H1 (cell line): ENCODE results near the gene TMEM117. TPM values are rescaled to one million over a fixed set of nuclear protein-coding genes. Genes with fewer than 3 reads are reported as not detected.

Experiments used
- CTCF ChIA-PET: fragments of 300-600 bp; sonication (Branson Sonifier 250); formaldehyde crosslinking; loops from one replicate; lab custom pipeline; 2021; ENCODE audit not compliant: partially characterized antibody; lab: Charles Lee
- POLR2A ChIA-PET: fragments of 300-600 bp; sonication (Branson Sonifier 250); formaldehyde crosslinking; loops from one replicate; lab custom pipeline; 2021; ENCODE audit warnings: inconsistent platforms; ENCODE audit not compliant: partially characterized antibody; lab: Charles Lee
- DNase-seq, 2 experiments: peaks; one replicate each; pipeline versions ENCODE4 v3.0.0 to v3.0.0-alpha.2; 2010 to 2022; ENCODE audit warnings: low spot score in 2 of 2, low read depth in 1 of 2, mixed read lengths in 1 of 2
- FAIRE-seq: peaks from 2 replicates; lab custom pipeline; 2011; peaks lifted over from hg19 to GRCh38; lab: Jason Lieb, UNC
- H2AFZ ChIP-seq: 2 replicates; pipeline ENCODE4 v1.8.1; 2012; ENCODE audit warnings: low read length, inconsistent platforms
- H2AK5ac ChIP-seq: 2 replicates; pipeline ENCODE4 v1.6.1; 2013; ENCODE audit warnings: low read depth, low read length
- H2BK120ac ChIP-seq: replicated peaks from 2 replicates; pipeline ENCODE3; 2013; ENCODE audit warnings: low read depth, low read length, inconsistent platforms
- H2BK12ac ChIP-seq: 2 replicates; pipeline ENCODE4 v1.6.1; 2013; ENCODE audit warnings: low read depth, low read length
- H2BK15ac ChIP-seq: 2 replicates; pipeline ENCODE4 v1.6.1; 2013; ENCODE audit warnings: low read length
- H2BK20ac ChIP-seq: 2 replicates; pipeline ENCODE4 v1.6.1; 2013; ENCODE audit warnings: low read length
- H2BK5ac ChIP-seq: 2 replicates; pipeline ENCODE4 v1.6.1; 2013; ENCODE audit warnings: low read depth, low read length
- H3K14ac ChIP-seq: 2 replicates; pipeline ENCODE4 v1.6.1; 2013; ENCODE audit warnings: inconsistent platforms; ENCODE audit not compliant: insufficient read length
- H3K18ac ChIP-seq: 2 replicates; pipeline ENCODE4 v1.6.1; 2013; ENCODE audit warnings: low read length; ENCODE audit errors: extremely low read depth
- H3K23ac ChIP-seq: 2 replicates; pipeline ENCODE4 v1.6.1; 2013; ENCODE audit warnings: inconsistent platforms; ENCODE audit not compliant: insufficient read length
- H3K23me2 ChIP-seq: 2 replicates; pipeline ENCODE4 v1.6.1; 2013; ENCODE audit warnings: low read depth, low read length
- H3K27ac ChIP-seq: 2 replicates; pipeline ENCODE4 v1.6.1; 2011; ENCODE audit warnings: low read depth, low read length, inconsistent platforms
- H3K27me3 ChIP-seq, 4 experiments: replicated peaks in 1 of 4; 1 replicate in 1 of 4; 2 replicates in 3 of 4; pipeline versions ENCODE4 v1.6.1 to v1.8.1; 2011 to 2013; ENCODE audit warnings: low read length in 3 of 4, mild to moderate bottlenecking in 3 of 4, inconsistent platforms in 2 of 4, mixed read lengths in 2 of 4, moderate library complexity in 1 of 4; ENCODE audit not compliant: control insufficient read depth in 3 of 4, insufficient read depth in 3 of 4; ENCODE audit errors: extremely low read depth in 1 of 4
- H3K36me3 ChIP-seq, 4 experiments: 2 replicates each; pipeline versions ENCODE4 v1.6.1 to v1.8.1; 2011 to 2013; ENCODE audit warnings: mild to moderate bottlenecking in 4 of 4, low read length in 3 of 4, moderate library complexity in 2 of 4, control low read depth in 1 of 4, inconsistent platforms in 1 of 4; ENCODE audit not compliant: insufficient read depth in 4 of 4, control insufficient read depth in 2 of 4
- H3K4ac ChIP-seq: replicated peaks from 2 replicates; pipeline ENCODE3; 2013; ENCODE audit warnings: low read length, low read depth, mixed read lengths, inconsistent platforms; ENCODE audit not compliant: insufficient read length
- H3K4me1 ChIP-seq, 4 experiments: replicated peaks in 1 of 4; 1 replicate in 1 of 4; 2 replicates in 3 of 4; pipeline versions ENCODE4 v1.6.1 to v1.8.1; 2011 to 2013; ENCODE audit warnings: low read length in 3 of 4, inconsistent platforms in 2 of 4, mixed read lengths in 1 of 4; ENCODE audit not compliant: insufficient read depth in 4 of 4, control insufficient read depth in 3 of 4
- H3K4me2 ChIP-seq, 2 experiments: 2 replicates each; pipeline versions ENCODE4 v1.6.1 to v1.8.1; 2011 to 2013; ENCODE audit warnings: low read depth in 2 of 2, low read length in 2 of 2, control low read depth in 1 of 2, inconsistent platforms in 1 of 2, mild to moderate bottlenecking in 1 of 2; ENCODE audit not compliant: insufficient read depth in 1 of 2
- H3K4me3 ChIP-seq, 4 experiments: fragments of 200-600, 300-600 bp in 1 of 4; sonication (generic), shearing (Covaris generic), sonication (Bioruptor Twin) in 1 of 4; 2 replicates each; pipeline versions ENCODE4 v1.5.1 to v1.8.1; 2011 to 2016; ENCODE audit warnings: low read length in 4 of 4, low read depth in 3 of 4, control low read depth in 2 of 4, inconsistent platforms in 2 of 4, mild to moderate bottlenecking in 2 of 4, mixed read lengths in 1 of 4, moderate library complexity in 1 of 4; ENCODE audit not compliant: insufficient read depth in 2 of 4; ENCODE audit errors: extremely low read depth in 1 of 4
- H3K56ac ChIP-seq: replicated peaks from 2 replicates; pipeline ENCODE3; 2013; ENCODE audit warnings: low read depth, mild to moderate bottlenecking, mixed read lengths, low read length, inconsistent platforms; ENCODE audit not compliant: insufficient read length
- H3K79me1 ChIP-seq: 2 replicates; pipeline ENCODE4 v1.6.1; 2013; ENCODE audit warnings: low read depth, low read length, control low read depth
- H3K79me2 ChIP-seq, 2 experiments: 2 replicates each; pipeline versions ENCODE4 v1.6.1 to v1.8.1; 2012 to 2013; ENCODE audit warnings: low read length in 2 of 2, mild to moderate bottlenecking in 2 of 2, inconsistent platforms in 1 of 2; ENCODE audit not compliant: insufficient read depth in 2 of 2, control insufficient read depth in 1 of 2
- H3K9ac ChIP-seq, 4 experiments: replicated peaks in 1 of 4; 1 replicate in 1 of 4; 2 replicates in 3 of 4; pipeline versions ENCODE4 v1.6.1 to v1.8.1; 2011 to 2013; ENCODE audit warnings: low read depth in 3 of 4, low read length in 3 of 4, control low read depth in 2 of 4, mild to moderate bottlenecking in 2 of 4, moderate library complexity in 2 of 4, inconsistent platforms in 1 of 4; ENCODE audit errors: extremely low read depth in 1 of 4
- H3K9me3 ChIP-seq, 2 experiments: 2 replicates each; pipeline versions ENCODE4 v1.6.1 to v1.8.1; 2012 to 2013; ENCODE audit warnings: mild to moderate bottlenecking in 2 of 2, moderate library complexity in 2 of 2, control low read depth in 1 of 2, inconsistent platforms in 1 of 2, low read depth in 1 of 2, low read length in 1 of 2, mixed read lengths in 1 of 2; ENCODE audit not compliant: insufficient read depth in 2 of 2
- H4K20me1 ChIP-seq, 2 experiments: replicated peaks in 1 of 2; 2 replicates each; pipeline versions ENCODE3 to v1.8.1; 2011 to 2013; ENCODE audit warnings: inconsistent platforms in 2 of 2, low read length in 2 of 2, mild to moderate bottlenecking in 1 of 2; ENCODE audit not compliant: insufficient read depth in 2 of 2, control insufficient read depth in 1 of 2
- H4K5ac ChIP-seq: 2 replicates; pipeline ENCODE4 v1.6.1; 2013; ENCODE audit warnings: low read length, low read depth, mixed read lengths, inconsistent platforms; ENCODE audit not compliant: insufficient read length
- H4K8ac ChIP-seq: 2 replicates; pipeline ENCODE4 v1.8.0; 2013; ENCODE audit warnings: mild to moderate bottlenecking, moderate library complexity, low read length, inconsistent platforms; ENCODE audit not compliant: insufficient read depth; ENCODE audit errors: extremely low read depth
- H4K91ac ChIP-seq: replicated peaks from 2 replicates; pipeline ENCODE3; 2013; ENCODE audit warnings: low read length, mixed read lengths, inconsistent platforms; ENCODE audit not compliant: insufficient read length
- CEBPB ChIP-seq: IDR thresholded peaks from 2 replicates; pipeline ENCODE4 v1.6.1; 2012; ENCODE audit warnings: low read depth, low read length
- CHD2 ChIP-seq: IDR thresholded peaks from 2 replicates; pipeline ENCODE4 v1.6.1; 2012; ENCODE audit warnings: low read length, improper control_type of control experiment
- CTBP2 ChIP-seq: IDR thresholded peaks from 2 replicates; pipeline ENCODE4 v1.7.0; 2011; ENCODE audit warnings: borderline replicate concordance, mild to moderate bottlenecking, moderate library complexity, mixed read lengths, low read length; ENCODE audit not compliant: insufficient read depth, insufficient read length
- E2F6 ChIP-seq: IDR thresholded peaks from 2 replicates; pipeline ENCODE4 v1.6.1; 2012; ENCODE audit warnings: inconsistent platforms
- FOSL1 ChIP-seq: IDR thresholded peaks from 2 replicates; pipeline ENCODE4 v1.6.1; 2011; ENCODE audit warnings: mild to moderate bottlenecking, low read depth, low read length, moderate library complexity; ENCODE audit not compliant: insufficient read depth
- GTF2F1 ChIP-seq: IDR thresholded peaks from 2 replicates; pipeline ENCODE4 v1.6.1; 2012; ENCODE audit warnings: low read depth, low read length, improper control_type of control experiment, borderline replicate concordance
- HDAC2 ChIP-seq, 2 experiments: fragments of 300-600 bp in 1 of 2; sonication (generic) in 1 of 2; IDR thresholded peaks; 2 replicates each; pipeline ENCODE4 v1.6.1; 2011 to 2012; ENCODE audit warnings: low read depth in 2 of 2, low read length in 2 of 2, mild to moderate bottlenecking in 2 of 2, moderate library complexity in 2 of 2, borderline replicate concordance in 1 of 2, inconsistent platforms in 1 of 2
- NANOG ChIP-seq: IDR thresholded peaks from 2 replicates; pipeline ENCODE4 v1.6.1; 2011; ENCODE audit warnings: low read length, low read depth, mild to moderate bottlenecking, inconsistent platforms; ENCODE audit not compliant: insufficient read depth, poor library complexity, severe bottlenecking
- RAD21 ChIP-seq, 2 experiments: IDR thresholded peaks in 1 of 2; conservative IDR thresholded peaks in 1 of 2; 2 replicates each; pipeline ENCODE4 v1.6.1; 2011; ENCODE audit warnings: low read depth in 2 of 2, low read length in 2 of 2, improper control_type of control experiment in 1 of 2, inconsistent platforms in 1 of 2, mild to moderate bottlenecking in 1 of 2, moderate library complexity in 1 of 2
- RBBP5 ChIP-seq: IDR thresholded peaks from 2 replicates; pipeline ENCODE4 v1.7.1; 2012; ENCODE audit warnings: low read depth, mild to moderate bottlenecking, inconsistent platforms, low read length, moderate library complexity, borderline replicate concordance
- SIN3A ChIP-seq, 2 experiments: IDR thresholded peaks in 1 of 2; conservative IDR thresholded peaks in 1 of 2; 2 replicates each; pipeline ENCODE4 v1.6.1; 2011 to 2012; ENCODE audit warnings: low read length in 2 of 2, improper control_type of control experiment in 1 of 2, low read depth in 1 of 2, mild to moderate bottlenecking in 1 of 2
- TEAD4 ChIP-seq: IDR thresholded peaks from 2 replicates; pipeline ENCODE4 v1.6.1; 2012; ENCODE audit warnings: low read depth, low read length, inconsistent platforms, mixed read lengths
- ZNF274 ChIP-seq: IDR thresholded peaks from 2 replicates; pipeline ENCODE4 v1.7.0; 2012; ENCODE audit warnings: low read length, borderline replicate concordance; ENCODE audit errors: extremely low read depth
- WGBS, 2 experiments: shearing (Covaris generic) in 1 of 2; methylation state at CpG; one replicate each; pipeline versions ENCODE4 v1.1.6 to v1.1.7; 2013 to 2015; ENCODE audit warnings: low lambda C conversion rate in 2 of 2, mixed read lengths in 2 of 2, inconsistent platforms in 1 of 2, low coverage in 1 of 2, missing lambda C conversion rate in 1 of 2; ENCODE audit not compliant: insufficient replicate concordance in 2 of 2, insufficient coverage in 1 of 2, insufficient read length in 1 of 2; ENCODE audit errors: extremely low coverage in 1 of 2, missing lambda C conversion rate in 1 of 2; 5-methylcytosine and 5-hydroxymethylcytosine counted together
- polyA plus RNA-seq, 7 experiments: library from polyadenylated mRNA; depleted of rRNA in 3 of 7; stranded (reverse) in 5 of 7; unstranded in 2 of 7; fragments of >200 nt in 5 of 7; fragments of 200-250 nt in 2 of 7; gene quantifications; 1 replicate in 5 of 7; 2 replicates in 1 of 7; 4 replicates in 1 of 7; pipeline versions ENCODE4 v1.2.1 to v1.2.3, GENCODE V29; 2011 to 2013; ENCODE audit warnings: missing spikeins in 2 of 7, mixed read lengths in 2 of 7
- total RNA-seq: library from RNA; stranded (reverse); fragmentation: NEBNext Ultra II Directional; extraction: Animal tissue kit (Norgen Biotek cat#: 25700); gene quantifications from 2 replicates; pipeline ENCODE4 v1.2.1, GENCODE V29; 2021

Gene TMEM117
- total and polyA plus RNA-seq, 2 of the 8 experiments (the other 6 are each of a cell fraction or from before 2014, with no cell fraction given): 0.80 to 1.4 TPM

- Histone ChIP-seq H4K5ac (no peak overlapping the region), H4K20me1 (no peaks in the 10 kb centered on the region), H3K18ac (no peak overlapping the region), H3K36me3 (no peaks in the 10 kb centered on the region), H2BK15ac (no peak overlapping the region), H3K9ac (no peak overlapping the region), H3K4ac (no peak overlapping the region), H3K4me2 (no peak overlapping the region), H3K23me2 (no peaks in the 10 kb centered on the region), H3K14ac (no peak overlapping the region), H4K91ac (no peak overlapping the region), H3K79me1 (no peaks in the 10 kb centered on the region), H2BK120ac (no peak overlapping the region), H2BK20ac (no peak overlapping the region), H3K4me1 (no peaks in the 10 kb centered on the region; a peak in 1 of 7 replicates), H3K4me3 (no peak overlapping the region), H2AFZ (no peak overlapping the region), H3K9me3 (no peaks in the 10 kb centered on the region), H4K8ac (no peak overlapping the region), H3K79me2 (no peaks in the 10 kb centered on the region), H3K27ac (no peak overlapping the region), H2BK12ac (no peak overlapping the region), H3K56ac (no peak overlapping the region), H3K27me3 (no peaks in the 10 kb centered on the region), H3K23ac (no peak overlapping the region), H2AK5ac (no peak overlapping the region), H2BK5ac (no peak overlapping the region)
- FAIRE-seq (no peak), DNase-seq (no peak)
- CTCF ChIA-PET: no interaction called here
- WGBS, 2 experiments: 88% methylated on average over 3 of the region's 3 CpGs; no CpG with 5 or more reads in 1 of the 2 experiments
- POLR2A ChIA-PET: no interaction called here
- TF ChIP-seq CEBPB (no peak), TEAD4 (no peak), NANOG (no peak), RAD21 (IDR thresholded peaks at IDR 0.05 in 1 of 2, conservative IDR thresholded peaks at IDR 0.05 in 1 of 2; ENCODE audit: low read depth in 2 of 2, low read length in 2 of 2) (no peak), E2F6 (no peak), HDAC2 (IDR thresholded peaks at IDR 0.05; ENCODE audit: borderline replicate concordance in 1 of 2, low read depth in 2 of 2, low read length in 2 of 2) (no peak), SIN3A (conservative IDR thresholded peaks at IDR 0.05 in 1 of 2, IDR thresholded peaks at IDR 0.05 in 1 of 2; ENCODE audit: low read depth in 1 of 2, low read length in 2 of 2) (no peak), CTBP2 (no peak), FOSL1 (no peak), CHD2 (no peak), ZNF274 (no peak), RBBP5 (no peak), GTF2F1 (no peak)
Measured at GRCh38 chr12:43898474-43898873, 62.6 kb downstream of the TMEM117 start.
